ENCODE results near the gene DHX16.

The DHX16 gene

GRCh38 chr6:30716879-30717128 is 44.0 kb upstream of the DHX16 start:
- H2AFZ ChIP-seq (ENCODE audit: low read depth, low read length) = no peak overlapping the region
- H3K27me3 ChIP-seq (ENCODE audit: low read depth, low read length) = no peaks in the 10 kb centered on the region
- no peak for TF ChIP-seq CTCF (IDR thresholded peaks at IDR 0.05; ENCODE audit: low read depth, low read length)
- no peak for TF ChIP-seq EZH2phosphoT487 (IDR thresholded peaks at IDR 0.05; ENCODE audit: low read depth)
- peaks cover 13% of the 10 kb centered on the region for H3K36me3 ChIP-seq (replicated peaks; ENCODE audit: low read depth, low read length)
- peak overlapping the region; percentile 98 for H3K9ac ChIP-seq (ENCODE audit: low read length)
- H3K4me1 ChIP-seq (ENCODE audit: low read length) = peaks cover 24% of the 10 kb centered on the region
- peak overlapping the region; percentile 87 for H3K27ac ChIP-seq (ENCODE audit: low read length)
- H3K4me3 ChIP-seq (ENCODE audit: low read length) = peak overlapping the region; percentile 93
- H3K4me2 ChIP-seq (ENCODE audit: low read length) = peak overlapping the region; percentile 97
- no peaks in the 10 kb centered on the region for H3K9me3 ChIP-seq (ENCODE audit: insufficient read depth, low read length)
- H3K79me2 ChIP-seq (ENCODE audit: low read length) = peaks cover 42% of the 10 kb centered on the region
- peaks cover 4% of the 10 kb centered on the region for H4K20me1 ChIP-seq (ENCODE audit: insufficient read depth, low read length)

GRCh38 chr6:30714263-30714662 is 41.5 kb upstream of the DHX16 start:
- Histone ChIP-seq H4K20me1 (ENCODE audit: insufficient read depth, low read length) (no peaks in the 10 kb centered on the region), H3K4me1 (ENCODE audit: low read length) (peaks cover 24% of the 10 kb centered on the region), H3K79me2 (ENCODE audit: low read length) (peaks cover 18% of the 10 kb centered on the region), H3K9ac (ENCODE audit: low read length) (no peak overlapping the region), H3K27me3 (ENCODE audit: low read depth, low read length) (no peaks in the 10 kb centered on the region), H3K9me3 (ENCODE audit: insufficient read depth, low read length) (no peaks in the 10 kb centered on the region), H3K4me3 (ENCODE audit: low read length) (no peak overlapping the region), H2AFZ (ENCODE audit: low read depth, low read length) (no peak overlapping the region), H3K4me2 (ENCODE audit: low read length) (no peak overlapping the region), H3K36me3 (replicated peaks; ENCODE audit: low read depth, low read length) (no peaks in the 10 kb centered on the region), H3K27ac (ENCODE audit: low read length) (no peak overlapping the region)
- TF ChIP-seq CTCF (IDR thresholded peaks at IDR 0.05; ENCODE audit: low read depth, low read length) = no peak
- TF ChIP-seq EZH2phosphoT487 (IDR thresholded peaks at IDR 0.05; ENCODE audit: low read depth) = no peak

GRCh38 chr6:30712441-30712945 is 39.7 kb upstream of the DHX16 start:
- Histone ChIP-seq H4K20me1 (ENCODE audit: insufficient read depth, low read length) (no peaks in the 10 kb centered on the region), H3K9ac (ENCODE audit: low read length) (no peak overlapping the region), H3K9me3 (ENCODE audit: insufficient read depth, low read length) (no peaks in the 10 kb centered on the region), H3K4me2 (ENCODE audit: low read length) (no peak overlapping the region), H3K27ac (ENCODE audit: low read length) (no peak overlapping the region), H2AFZ (ENCODE audit: low read depth, low read length) (no peak overlapping the region), H3K36me3 (replicated peaks; ENCODE audit: low read depth, low read length) (no peaks in the 10 kb centered on the region), H3K4me1 (ENCODE audit: low read length) (peaks cover 12% of the 10 kb centered on the region), H3K27me3 (ENCODE audit: low read depth, low read length) (no peaks in the 10 kb centered on the region), H3K4me3 (ENCODE audit: low read length) (no peak overlapping the region), H3K79me2 (ENCODE audit: low read length) (peaks cover 5% of the 10 kb centered on the region)
- TF ChIP-seq EZH2phosphoT487 (IDR thresholded peaks at IDR 0.05; ENCODE audit: low read depth) (no peak), CTCF (IDR thresholded peaks at IDR 0.05; ENCODE audit: low read depth, low read length) (no peak)

GRCh38 chr6:30711758-30712380 is 39.1 kb upstream of the DHX16 start:
- no peak overlapping the region for H3K4me2 ChIP-seq (ENCODE audit: low read length)
- no peaks in the 10 kb centered on the region for H3K9me3 ChIP-seq (ENCODE audit: insufficient read depth, low read length)
- no peaks in the 10 kb centered on the region for H3K36me3 ChIP-seq (replicated peaks; ENCODE audit: low read depth, low read length)
- no peak overlapping the region for H3K27ac ChIP-seq (ENCODE audit: low read length)
- H4K20me1 ChIP-seq (ENCODE audit: insufficient read depth, low read length) = no peaks in the 10 kb centered on the region
- peaks cover 5% of the 10 kb centered on the region for H3K79me2 ChIP-seq (ENCODE audit: low read length)
- no peaks in the 10 kb centered on the region for H3K27me3 ChIP-seq (ENCODE audit: low read depth, low read length)
- no peak overlapping the region for H3K9ac ChIP-seq (ENCODE audit: low read length)
- TF ChIP-seq EZH2phosphoT487 (IDR thresholded peaks at IDR 0.05; ENCODE audit: low read depth) (no peak), CTCF (IDR thresholded peaks at IDR 0.05; ENCODE audit: low read depth, low read length) (no peak)
- no peak overlapping the region for H2AFZ ChIP-seq (ENCODE audit: low read depth, low read length)
- peaks cover 12% of the 10 kb centered on the region for H3K4me1 ChIP-seq (ENCODE audit: low read length)
- H3K4me3 ChIP-seq (ENCODE audit: low read length) = no peak overlapping the region
